WTC11 (cell line): Measurements from ENCODE around the gene TOP2B.

Experiments
- CDX4 ChIP-seq: fragments of 250-450 bp; sonication (Bioruptor Pico); IDR thresholded peaks from 2 replicates; pipeline ENCODE4 v1.9.0; 2021; ENCODE audit warnings: moderate library complexity, mild to moderate bottlenecking, inconsistent platforms, borderline replicate concordance
- EMX1 ChIP-seq: fragments of 250-450 bp; sonication (Bioruptor Pico); IDR thresholded peaks from 2 replicates; pipeline ENCODE4 v1.8.0; 2021; ENCODE audit warnings: mild to moderate bottlenecking
- ETV6 ChIP-seq: sonication (generic); formaldehyde crosslinking; IDR thresholded peaks from 2 replicates; pipeline ENCODE4 v1.8.1; 2022; ENCODE audit warnings: mild to moderate bottlenecking, missing genetic modification reagents
- GABPB1 ChIP-seq: sonication (generic); formaldehyde crosslinking; IDR thresholded peaks from 2 replicates; pipeline ENCODE4 v1.8.1; 2023; ENCODE audit warnings: mild to moderate bottlenecking, missing genetic modification reagents
- KAT7 ChIP-seq: sonication (generic); formaldehyde crosslinking; IDR thresholded peaks from 2 replicates; pipeline ENCODE4 v1.8.1; 2023; ENCODE audit warnings: missing genetic modification reagents, mild to moderate bottlenecking, borderline replicate concordance
- PREB ChIP-seq: sonication (generic); formaldehyde crosslinking; IDR thresholded peaks from 2 replicates; pipeline ENCODE4 v1.8.1; 2022; ENCODE audit warnings: mild to moderate bottlenecking, missing genetic modification reagents, moderate library complexity, borderline replicate concordance
- TP53 ChIP-seq: sonication (generic); formaldehyde crosslinking; IDR thresholded peaks from 2 replicates; pipeline ENCODE4 v1.8.1; 2023; ENCODE audit warnings: mild to moderate bottlenecking, missing genetic modification reagents
- USF1 ChIP-seq: sonication (generic); formaldehyde crosslinking; IDR thresholded peaks from 2 replicates; pipeline ENCODE4 v1.8.0; 2022; ENCODE audit warnings: mild to moderate bottlenecking, missing genetic modification reagents
- TF ChIP-seq, protein P1 (sequence below): fragments of 200-600 bp; IDR thresholded peaks from 2 replicates; pipeline ENCODE4 v1.8.0; 2022; ENCODE audit warnings: antibody characterized with exemption
- TF ChIP-seq, protein P2 (sequence below): sonication (generic); formaldehyde crosslinking; IDR thresholded peaks from 2 replicates; pipeline ENCODE4 v1.8.1; 2023; ENCODE audit warnings: mild to moderate bottlenecking, missing genetic modification reagents, moderate library complexity
- TF ChIP-seq, protein P3 (sequence below): sonication (generic); formaldehyde crosslinking; IDR thresholded peaks from 2 replicates; pipeline ENCODE4 v1.8.1; 2022; ENCODE audit warnings: low read depth, mild to moderate bottlenecking, moderate library complexity, missing genetic modification reagents, borderline replicate concordance
- TF ChIP-seq, protein P4 (sequence below): sonication (generic); formaldehyde crosslinking; IDR thresholded peaks from 2 replicates; pipeline ENCODE4 v1.8.0; 2022; ENCODE audit warnings: mild to moderate bottlenecking, missing genetic modification reagents
- TF ChIP-seq, protein P5 (sequence below): fragments of 250-450 bp; sonication (Bioruptor Pico); IDR thresholded peaks from 2 replicates; pipeline ENCODE4 v2.1.2; 2022; ENCODE audit warnings: mild to moderate bottlenecking, moderate library complexity

DNA sequence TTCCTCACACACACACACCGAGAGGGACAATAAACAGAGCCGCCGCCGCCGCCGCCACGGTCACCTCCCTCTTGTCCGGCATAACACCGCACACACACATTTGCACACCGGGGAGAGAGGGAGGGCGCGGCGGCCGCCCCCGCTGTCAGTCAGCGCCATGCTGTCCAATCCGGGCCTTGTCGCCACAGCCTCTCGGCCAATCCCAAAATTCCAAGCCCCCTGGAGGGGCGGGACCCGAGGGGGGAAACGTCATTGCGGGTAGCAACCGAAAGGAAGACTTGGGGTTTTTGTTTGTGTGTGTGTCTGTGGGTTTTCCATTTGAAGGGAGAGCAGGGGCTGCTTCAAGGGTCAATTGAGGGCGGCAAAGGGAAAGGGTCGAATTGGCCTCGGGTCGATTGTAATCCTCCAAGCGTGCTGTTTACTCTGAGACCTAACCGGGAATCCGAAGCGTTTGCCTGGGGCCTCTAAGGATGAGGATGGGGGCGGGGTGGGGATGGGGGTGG, at the start of gene TOP2B:
- TF ChIP-seq, protein P1, sequence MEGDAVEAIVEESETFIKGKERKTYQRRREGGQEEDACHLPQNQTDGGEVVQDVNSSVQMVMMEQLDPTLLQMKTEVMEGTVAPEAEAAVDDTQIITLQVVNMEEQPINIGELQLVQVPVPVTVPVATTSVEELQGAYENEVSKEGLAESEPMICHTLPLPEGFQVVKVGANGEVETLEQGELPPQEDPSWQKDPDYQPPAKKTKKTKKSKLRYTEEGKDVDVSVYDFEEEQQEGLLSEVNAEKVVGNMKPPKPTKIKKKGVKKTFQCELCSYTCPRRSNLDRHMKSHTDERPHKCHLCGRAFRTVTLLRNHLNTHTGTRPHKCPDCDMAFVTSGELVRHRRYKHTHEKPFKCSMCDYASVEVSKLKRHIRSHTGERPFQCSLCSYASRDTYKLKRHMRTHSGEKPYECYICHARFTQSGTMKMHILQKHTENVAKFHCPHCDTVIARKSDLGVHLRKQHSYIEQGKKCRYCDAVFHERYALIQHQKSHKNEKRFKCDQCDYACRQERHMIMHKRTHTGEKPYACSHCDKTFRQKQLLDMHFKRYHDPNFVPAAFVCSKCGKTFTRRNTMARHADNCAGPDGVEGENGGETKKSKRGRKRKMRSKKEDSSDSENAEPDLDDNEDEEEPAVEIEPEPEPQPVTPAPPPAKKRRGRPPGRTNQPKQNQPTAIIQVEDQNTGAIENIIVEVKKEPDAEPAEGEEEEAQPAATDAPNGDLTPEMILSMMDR, result no peak
- TF ChIP-seq TP53 (CRISPR knock-in tag) (no peak), CDX4 (no peak), USF1 (CRISPR knock-in tag) (no peak), KAT7 (CRISPR knock-in tag) (no peak), GABPB1 (CRISPR knock-in tag) (no peak), ETV6 (CRISPR knock-in tag) (no peak), PREB (no peak), EMX1 (CRISPR knock-in tag) (no peak)
- TF ChIP-seq, protein P2, sequence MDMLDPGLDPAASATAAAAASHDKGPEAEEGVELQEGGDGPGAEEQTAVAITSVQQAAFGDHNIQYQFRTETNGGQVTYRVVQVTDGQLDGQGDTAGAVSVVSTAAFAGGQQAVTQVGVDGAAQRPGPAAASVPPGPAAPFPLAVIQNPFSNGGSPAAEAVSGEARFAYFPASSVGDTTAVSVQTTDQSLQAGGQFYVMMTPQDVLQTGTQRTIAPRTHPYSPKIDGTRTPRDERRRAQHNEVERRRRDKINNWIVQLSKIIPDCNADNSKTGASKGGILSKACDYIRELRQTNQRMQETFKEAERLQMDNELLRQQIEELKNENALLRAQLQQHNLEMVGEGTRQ, result no peak
- TF ChIP-seq, protein P3, sequence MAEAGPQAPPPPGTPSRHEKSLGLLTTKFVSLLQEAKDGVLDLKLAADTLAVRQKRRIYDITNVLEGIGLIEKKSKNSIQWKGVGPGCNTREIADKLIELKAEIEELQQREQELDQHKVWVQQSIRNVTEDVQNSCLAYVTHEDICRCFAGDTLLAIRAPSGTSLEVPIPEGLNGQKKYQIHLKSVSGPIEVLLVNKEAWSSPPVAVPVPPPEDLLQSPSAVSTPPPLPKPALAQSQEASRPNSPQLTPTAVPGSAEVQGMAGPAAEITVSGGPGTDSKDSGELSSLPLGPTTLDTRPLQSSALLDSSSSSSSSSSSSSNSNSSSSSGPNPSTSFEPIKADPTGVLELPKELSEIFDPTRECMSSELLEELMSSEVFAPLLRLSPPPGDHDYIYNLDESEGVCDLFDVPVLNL (CRISPR knock-in tag), result no peak
- TF ChIP-seq, protein P4, sequence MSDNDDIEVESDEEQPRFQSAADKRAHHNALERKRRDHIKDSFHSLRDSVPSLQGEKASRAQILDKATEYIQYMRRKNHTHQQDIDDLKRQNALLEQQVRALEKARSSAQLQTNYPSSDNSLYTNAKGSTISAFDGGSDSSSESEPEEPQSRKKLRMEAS (CRISPR knock-in tag), result peak; percentile 40; the same call in 1 of the 2 replicates
- TF ChIP-seq, protein P5, sequence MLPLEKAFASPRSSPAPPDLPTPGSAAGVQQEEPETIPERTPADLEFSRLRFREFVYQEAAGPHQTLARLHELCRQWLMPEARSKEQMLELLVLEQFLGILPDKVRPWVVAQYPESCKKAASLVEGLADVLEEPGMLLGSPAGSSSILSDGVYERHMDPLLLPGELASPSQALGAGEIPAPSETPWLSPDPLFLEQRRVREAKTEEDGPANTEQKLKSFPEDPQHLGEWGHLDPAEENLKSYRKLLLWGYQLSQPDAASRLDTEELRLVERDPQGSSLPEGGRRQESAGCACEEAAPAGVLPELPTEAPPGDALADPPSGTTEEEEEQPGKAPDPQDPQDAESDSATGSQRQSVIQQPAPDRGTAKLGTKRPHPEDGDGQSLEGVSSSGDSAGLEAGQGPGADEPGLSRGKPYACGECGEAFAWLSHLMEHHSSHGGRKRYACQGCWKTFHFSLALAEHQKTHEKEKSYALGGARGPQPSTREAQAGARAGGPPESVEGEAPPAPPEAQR (CRISPR knock-in tag), result no peak
